Measurements from ENCODE around the gene USP46. TPM values are rescaled to one million over a fixed set of nuclear protein-coding genes. Genes with fewer than 3 reads are reported as not detected.

The USP46 gene
- total RNA-seq, 1 donor from 2014 or later: 32.4 TPM

DNA sequence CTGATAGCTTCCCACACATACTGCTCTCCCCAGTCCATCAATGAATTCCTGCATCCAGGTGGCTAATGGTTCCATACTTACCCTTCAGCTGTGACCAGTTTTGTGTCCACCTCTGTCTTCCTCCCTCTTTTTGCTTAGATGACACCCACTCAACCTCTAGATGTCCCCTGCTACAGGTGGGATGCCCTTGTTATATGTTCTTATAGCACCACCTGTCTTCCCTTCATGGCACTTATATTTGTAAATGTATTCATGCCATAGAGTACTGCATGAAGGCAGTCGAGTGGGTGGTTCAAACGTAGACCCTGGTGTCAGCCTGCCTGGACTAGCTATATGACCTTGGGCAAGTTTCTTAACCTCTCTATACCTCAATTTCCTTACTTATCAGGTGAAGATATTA lies 6.5 kb upstream of the USP46 start:
- Mint-ChIP-seq H3K9me3 (ENCODE audit: unreplicated experiment) (no peaks in the 10 kb centered on the region), H3K36me3 (ENCODE audit: low read depth, unreplicated experiment) (peaks cover 7% of the 10 kb centered on the region), H3K4me3 (ENCODE audit: unreplicated experiment) (no peak overlapping the region), H3K27ac (ENCODE audit: unreplicated experiment) (no peak overlapping the region), H3K27me3 (ENCODE audit: unreplicated experiment) (peaks cover 3% of the 10 kb centered on the region), H3K4me1 (ENCODE audit: unreplicated experiment) (peaks cover 2% of the 10 kb centered on the region)
- no peak for TF ChIP-seq CTCF (IDR thresholded peaks at IDR 0.05; ENCODE audit: unreplicated experiment)
- DNase-seq (ENCODE audit: low spot score): no peak

- H3K27me3 Mint-ChIP-seq (ENCODE audit: unreplicated experiment): peaks cover 8% of the 10 kb centered on the region
- peaks cover 7% of the 10 kb centered on the region for H3K36me3 Mint-ChIP-seq (ENCODE audit: low read depth, unreplicated experiment)
- no peak for TF ChIP-seq CTCF (IDR thresholded peaks at IDR 0.05; ENCODE audit: unreplicated experiment)
- H3K4me1 Mint-ChIP-seq (ENCODE audit: unreplicated experiment): peaks cover 8% of the 10 kb centered on the region
- no peaks in the 10 kb centered on the region for H3K9me3 Mint-ChIP-seq (ENCODE audit: unreplicated experiment)
- no peak for DNase-seq (ENCODE audit: low spot score)
- no peak overlapping the region for H3K27ac Mint-ChIP-seq (ENCODE audit: unreplicated experiment)
- H3K4me3 Mint-ChIP-seq (ENCODE audit: unreplicated experiment): no peak overlapping the region
These were observed 5.4 kb upstream of the USP46 start for GRCh38 chr4:52664479-52664878.

DNA sequence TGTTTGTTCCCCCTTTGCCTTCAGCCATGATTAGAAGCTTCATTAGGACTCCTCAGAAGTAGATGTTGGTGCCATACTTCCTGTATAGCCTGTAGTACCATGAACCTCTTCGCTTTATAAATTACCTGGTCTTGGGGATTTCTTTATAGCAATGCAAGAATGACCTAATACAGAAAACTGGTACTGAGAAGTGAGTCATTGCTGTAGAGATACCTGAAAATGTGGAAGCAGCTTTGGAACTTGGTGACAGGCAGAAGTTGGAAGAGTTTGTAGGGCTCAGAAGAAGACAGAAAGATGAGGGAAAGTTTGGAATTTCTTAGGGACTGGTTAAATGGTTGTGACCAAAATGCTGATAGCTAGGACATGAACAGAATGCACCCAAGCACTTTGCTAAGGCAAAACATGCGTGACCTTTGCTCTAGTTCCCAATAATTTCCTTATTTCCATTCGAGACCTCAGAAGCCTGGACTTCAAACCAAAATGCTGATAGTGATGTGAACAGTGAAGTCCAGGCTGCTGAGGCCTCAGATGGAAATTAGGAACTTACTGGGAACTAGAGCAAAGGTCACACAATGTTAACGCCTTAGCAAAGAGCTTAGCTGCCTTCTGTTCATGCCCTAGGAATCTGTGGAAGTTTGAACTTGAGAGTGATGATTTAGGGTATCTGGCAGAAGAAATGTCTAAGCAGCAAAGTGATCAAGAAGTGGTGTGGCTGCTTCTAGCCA lies 3.0 kb upstream of the USP46 start:
- peaks cover 8% of the 10 kb centered on the region for H3K27me3 Mint-ChIP-seq (ENCODE audit: unreplicated experiment)
- no peak for DNase-seq (ENCODE audit: low spot score)
- H3K36me3 Mint-ChIP-seq (ENCODE audit: low read depth, unreplicated experiment): peaks cover 7% of the 10 kb centered on the region
- peak overlapping the region; percentile 23 for H3K4me3 Mint-ChIP-seq (ENCODE audit: unreplicated experiment)
- TF ChIP-seq CTCF (IDR thresholded peaks at IDR 0.05; ENCODE audit: unreplicated experiment): no peak
- peaks cover 16% of the 10 kb centered on the region for H3K4me1 Mint-ChIP-seq (ENCODE audit: unreplicated experiment)
- no peaks in the 10 kb centered on the region for H3K9me3 Mint-ChIP-seq (ENCODE audit: unreplicated experiment)
- H3K27ac Mint-ChIP-seq (ENCODE audit: unreplicated experiment): no peak overlapping the region

DNA sequence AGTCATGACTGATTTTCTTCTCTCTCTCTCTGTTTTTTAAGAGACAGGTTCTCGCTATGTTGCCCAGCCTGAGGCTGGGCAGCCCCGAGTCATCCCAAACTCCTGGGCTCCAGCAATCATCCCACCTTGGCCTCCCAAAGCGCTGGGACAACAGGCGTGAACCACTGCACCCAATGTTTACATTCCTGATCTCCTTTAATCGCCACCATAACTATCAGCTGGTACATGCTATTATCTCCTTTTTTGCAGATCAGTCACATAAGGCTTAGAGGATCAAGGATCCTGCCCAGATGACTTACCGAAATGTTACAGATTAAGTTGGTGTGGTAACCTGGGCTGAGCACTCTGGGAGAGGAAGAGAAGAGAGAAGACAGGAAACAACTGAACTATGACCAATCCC lies 1.5 kb upstream of the USP46 start:
- no peak for TF ChIP-seq CTCF (IDR thresholded peaks at IDR 0.05; ENCODE audit: unreplicated experiment)
- H3K4me1 Mint-ChIP-seq (ENCODE audit: unreplicated experiment): peaks cover 26% of the 10 kb centered on the region
- peaks cover 13% of the 10 kb centered on the region for H3K36me3 Mint-ChIP-seq (ENCODE audit: low read depth, unreplicated experiment)
- no peaks in the 10 kb centered on the region for H3K9me3 Mint-ChIP-seq (ENCODE audit: unreplicated experiment)
- peak overlapping the region; percentile 17 for H3K4me3 Mint-ChIP-seq (ENCODE audit: unreplicated experiment)
- peaks cover 10% of the 10 kb centered on the region for H3K27me3 Mint-ChIP-seq (ENCODE audit: unreplicated experiment)
- DNase-seq (ENCODE audit: low spot score): no peak
- H3K27ac Mint-ChIP-seq (ENCODE audit: unreplicated experiment): no peak overlapping the region

- Mint-ChIP-seq H3K27me3 (ENCODE audit: unreplicated experiment) (peaks cover 10% of the 10 kb centered on the region), H3K4me1 (ENCODE audit: unreplicated experiment) (peaks cover 28% of the 10 kb centered on the region), H3K9me3 (ENCODE audit: unreplicated experiment) (no peaks in the 10 kb centered on the region), H3K27ac (ENCODE audit: unreplicated experiment) (peak overlapping the region; percentile 3), H3K4me3 (ENCODE audit: unreplicated experiment) (peak overlapping the region; percentile 93), H3K36me3 (ENCODE audit: low read depth, unreplicated experiment) (peaks cover 13% of the 10 kb centered on the region)
- no peak for TF ChIP-seq CTCF (IDR thresholded peaks at IDR 0.05; ENCODE audit: unreplicated experiment)
- DNase-seq (ENCODE audit: low spot score): peak; percentile 42
These were observed 691 bp upstream of the USP46 start for GRCh38 chr4:52659722-52660261.
